Fibroblast of lung (primary cell): ENCODE results near the gene ZNF189.

Source experiments
- CTCF ChIP-seq, 2 donors: IDR thresholded peaks in 1 of 2; conservative IDR thresholded peaks in 1 of 2; 1 replicate in 1 of 2; 2 replicates in 1 of 2; pipeline ENCODE4 v1.5.1; 2011 to 2012; ENCODE audit warnings: low read length in 2 of 2, control low read depth in 1 of 2, inconsistent platforms in 1 of 2, low read depth in 1 of 2, mild to moderate bottlenecking in 1 of 2
- EZH2 ChIP-seq: IDR thresholded peaks from 2 replicates; pipeline ENCODE4 v1.5.1; 2012; ENCODE audit warnings: low read length, control low read depth, mild to moderate bottlenecking; ENCODE audit errors: missing control alignments

DNA sequence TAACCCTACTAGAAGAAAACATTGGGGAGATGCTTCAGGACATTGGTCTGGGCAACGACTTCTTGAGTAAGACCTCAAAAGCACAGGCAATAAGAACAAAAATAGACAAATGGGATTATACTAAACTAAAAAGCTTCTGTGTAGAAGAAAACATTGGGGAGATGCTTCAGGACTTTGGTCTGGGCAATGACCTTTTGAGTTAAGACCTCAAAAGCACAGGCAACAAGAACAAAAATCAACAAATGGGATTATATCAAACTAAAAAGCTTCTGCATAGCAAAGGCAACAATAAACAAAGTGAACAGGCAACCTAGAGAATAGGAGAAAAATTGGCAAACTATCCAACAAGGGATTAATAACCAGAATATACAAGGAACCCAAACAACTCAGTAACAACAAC lies 4.0 kb upstream of the ZNF189 start:
- no peak for TF ChIP-seq CTCF (conservative IDR thresholded peaks at IDR 0.05 in 1 of 2, IDR thresholded peaks at IDR 0.05 in 1 of 2; ENCODE audit: low read depth in 1 of 2, low read length in 2 of 2)
- no peak for TF ChIP-seq EZH2
